ENCODE results near the gene BICC1. TPM values are rescaled to one million over a fixed set of nuclear protein-coding genes. Genes with fewer than 3 reads are reported as not detected.

Gene BICC1
- total RNA-seq, 4 donors from 2014 or later: 28.8 to 39.0 (median 30.5) TPM

- H3K4me1 ChIP-seq: peaks cover 0 to 15% (median 0%) of the 10 kb centered on the region in 4 donors
- H3K27me3 ChIP-seq: no peaks in the 10 kb centered on the region
- H3K4me3 ChIP-seq: no peak overlapping the region
- H3K9me3 ChIP-seq: no peaks in the 10 kb centered on the region
- DNase-seq (ENCODE audit: low spot score in 2 of 2): no peak
- no peaks in the 10 kb centered on the region for H3K36me3 ChIP-seq
- 67% methylated on average over 4 of the region's 4 CpGs for WGBS, 2 donors
- peak overlapping the region in 2 of 4 donors; percentile 1 to 2 for H3K27ac ChIP-seq
- no peak for TF ChIP-seq EP300 (IDR thresholded peaks at IDR 0.05)
- no peak for TF ChIP-seq POLR2A (IDR thresholded peaks at IDR 0.05)
- no peak for TF ChIP-seq CTCF (IDR thresholded peaks at IDR 0.05)
These were observed 32.8 kb downstream of the BICC1 start for GRCh38 chr10:58545427-58545826.

GRCh38 chr10:58546137-58546536, 33.5 kb downstream of the BICC1 start:
- DNase-seq (ENCODE audit: low spot score in 2 of 2): no peak
- Histone ChIP-seq H3K4me3 (no peak overlapping the region), H3K9me3 (no peaks in the 10 kb centered on the region), H3K36me3 (no peaks in the 10 kb centered on the region), H3K27me3 (no peaks in the 10 kb centered on the region), H3K27ac (peak overlapping the region in 2 of 4 donors; percentile 1 to 2), H3K4me1 (peaks cover 0 to 15% (median 0%) of the 10 kb centered on the region in 4 donors)
- TF ChIP-seq POLR2A (IDR thresholded peaks at IDR 0.05): no peak
- TF ChIP-seq CTCF (IDR thresholded peaks at IDR 0.05): no peak
- no peak for TF ChIP-seq EP300 (IDR thresholded peaks at IDR 0.05)
- WGBS, 2 donors: 78 to 83% methylated on average over 1 of the region's 1 CpG

GRCh38 chr10:58546722-58547445, 34.2 kb downstream of the BICC1 start:
- H3K27ac ChIP-seq: no peak overlapping the region
- H3K4me1 ChIP-seq: peaks cover 0 to 15% (median 0%) of the 10 kb centered on the region in 4 donors
- H3K4me3 ChIP-seq: no peak overlapping the region
- H3K36me3 ChIP-seq: no peaks in the 10 kb centered on the region
- no peak for DNase-seq (ENCODE audit: low spot score in 2 of 2)
- H3K27me3 ChIP-seq: no peaks in the 10 kb centered on the region
- WGBS, 2 donors: 67 to 73% methylated on average over 2 of the region's 2 CpGs
- no peak for TF ChIP-seq CTCF (IDR thresholded peaks at IDR 0.05)
- TF ChIP-seq POLR2A (IDR thresholded peaks at IDR 0.05): no peak
- no peak for TF ChIP-seq EP300 (IDR thresholded peaks at IDR 0.05)
- H3K9me3 ChIP-seq: no peaks in the 10 kb centered on the region

GRCh38 chr10:58547963-58548362, 35.3 kb downstream of the BICC1 start:
- H3K27ac ChIP-seq: no peak overlapping the region
- 73 to 81% methylated on average over 1 of the region's 1 CpG for WGBS, 2 donors
- TF ChIP-seq EP300 (IDR thresholded peaks at IDR 0.05): no peak
- no peak for TF ChIP-seq POLR2A (IDR thresholded peaks at IDR 0.05)
- TF ChIP-seq CTCF (IDR thresholded peaks at IDR 0.05): no peak

GRCh38 chr10:58554316-58554715, 41.6 kb downstream of the BICC1 start:
- 82 to 91% methylated on average over 2 of the region's 2 CpGs for WGBS, 2 donors
- H3K9me3 ChIP-seq: peaks cover 0 to 26% (median 5%) of the 10 kb centered on the region in 4 donors
- no peak for DNase-seq (ENCODE audit: low spot score in 2 of 2)
- H3K27me3 ChIP-seq: no peaks in the 10 kb centered on the region
- TF ChIP-seq CTCF (IDR thresholded peaks at IDR 0.05) (no peak), EP300 (IDR thresholded peaks at IDR 0.05) (no peak), POLR2A (IDR thresholded peaks at IDR 0.05) (no peak)
- no peak overlapping the region for H3K27ac ChIP-seq
- no peaks in the 10 kb centered on the region for H3K36me3 ChIP-seq
- H3K4me1 ChIP-seq: no peaks in the 10 kb centered on the region
- no peak overlapping the region for H3K4me3 ChIP-seq

More at GRCh38 chr10:58547963-58548362, 35.3 kb downstream of the BICC1 start:
- Histone ChIP-seq H3K27me3 (no peaks in the 10 kb centered on the region), H3K36me3 (no peaks in the 10 kb centered on the region), H3K4me1 (peaks cover 0 to 15% (median 0%) of the 10 kb centered on the region in 4 donors), H3K9me3 (no peaks in the 10 kb centered on the region), H3K4me3 (no peak overlapping the region)
- no peak for DNase-seq (ENCODE audit: low spot score in 2 of 2)
